Measurements from ENCODE around the gene ADSL. TPM values are rescaled to one million over a fixed set of nuclear protein-coding genes. Genes with fewer than 3 reads are reported as not detected.

Gene ADSL
- total RNA-seq, 4 donors from 2014 or later = 81.0 to 101 (median 87.2) TPM

- Histone ChIP-seq H3K27me3 (no peaks in the 10 kb centered on the region), H3K4me3 (no peak overlapping the region), H3K4me1 (peaks cover 0 to 28% (median 0%) of the 10 kb centered on the region in 3 donors), H3K36me3 (peaks cover 0 to 99% of the 10 kb centered on the region in 2 donors), H3K9me3 (no peaks in the 10 kb centered on the region), H3K27ac (no peak overlapping the region)
- ATAC-seq = no peak
- 67 to 81% methylated on average over 4 of the region's 5 CpGs for WGBS, 2 donors (ENCODE audit: low coverage in 1 of 2)
- TF ChIP-seq POLR2A (IDR thresholded peaks at IDR 0.05) (no peak), CTCF (IDR thresholded peaks at IDR 0.05) (no peak), EP300 (IDR thresholded peaks at IDR 0.05) (no peak), POLR2AphosphoS5 (IDR thresholded peaks at IDR 0.05) (no peak)
These were observed 77.0 kb downstream of the ADSL start for GRCh38 chr22:40423310-40423688.

- TF ChIP-seq POLR2A (IDR thresholded peaks at IDR 0.05) = no peak
- TF ChIP-seq EP300 (IDR thresholded peaks at IDR 0.05) = no peak
- no peak for TF ChIP-seq CTCF (IDR thresholded peaks at IDR 0.05)
- TF ChIP-seq POLR2AphosphoS5 (IDR thresholded peaks at IDR 0.05) = no peak
- H3K9me3 ChIP-seq = no peaks in the 10 kb centered on the region
- peaks cover 0 to 99% of the 10 kb centered on the region in 2 donors for H3K36me3 ChIP-seq
- 93 to 100% methylated on average over 2 to 4 of the region's 17 CpGs for whole genome bisulfite sequencing, 2 donors (ENCODE audit: low coverage in 1 of 2)
- no peak for ATAC-seq
- no peak overlapping the region for H3K27ac ChIP-seq
- H3K4me3 ChIP-seq = no peak overlapping the region
- H3K4me1 ChIP-seq = peaks cover 0 to 21% (median 0%) of the 10 kb centered on the region in 3 donors
- H3K27me3 ChIP-seq = no peaks in the 10 kb centered on the region
These were observed 77.8 kb downstream of the ADSL start for GRCh38 chr22:40423882-40424640.

- ATAC-seq = no peak
- no peak overlapping the region for H3K4me3 ChIP-seq
- WGBS, 2 donors (ENCODE audit: low coverage in 1 of 2) = 79% methylated on average over 4 of the region's 5 CpGs; no CpG with 5 or more reads in 1 of the 2 donors
- peaks cover 0 to 21% (median 0%) of the 10 kb centered on the region in 3 donors for H3K4me1 ChIP-seq
- H3K9me3 ChIP-seq = no peaks in the 10 kb centered on the region
- H3K27ac ChIP-seq = no peak overlapping the region
- TF ChIP-seq EP300 (IDR thresholded peaks at IDR 0.05) (no peak), POLR2AphosphoS5 (IDR thresholded peaks at IDR 0.05) (no peak), CTCF (IDR thresholded peaks at IDR 0.05) (no peak), POLR2A (IDR thresholded peaks at IDR 0.05) (no peak)
- H3K36me3 ChIP-seq = peaks cover 0 to 99% of the 10 kb centered on the region in 2 donors
- H3K27me3 ChIP-seq = no peaks in the 10 kb centered on the region
These were observed 78.8 kb downstream of the ADSL start for GRCh38 chr22:40425082-40425481.

GRCh38 chr22:40426594-40427333, 80.5 kb downstream of the ADSL start:
- TF ChIP-seq CTCF (IDR thresholded peaks at IDR 0.05) = no peak
- TF ChIP-seq POLR2AphosphoS5 (IDR thresholded peaks at IDR 0.05) = no peak
- TF ChIP-seq POLR2A (IDR thresholded peaks at IDR 0.05) = no peak
- no peak for TF ChIP-seq EP300 (IDR thresholded peaks at IDR 0.05)
- WGBS, 2 donors (ENCODE audit: low coverage in 1 of 2) = 63 to 68% methylated on average over 7 to 9 of the region's 9 CpGs

More at GRCh38 chr22:40426594-40427333, 80.5 kb downstream of the ADSL start:
- Histone ChIP-seq H3K4me1 (peaks cover 0 to 21% (median 0%) of the 10 kb centered on the region in 3 donors), H3K9me3 (no peaks in the 10 kb centered on the region), H3K4me3 (no peak overlapping the region), H3K27ac (peak overlapping the region in 2 of 4 donors; percentile 1 to 10), H3K27me3 (no peaks in the 10 kb centered on the region), H3K36me3 (peaks cover 0 to 96% of the 10 kb centered on the region in 2 donors)
- ATAC-seq = no peak
